CMK (cell line): ENCODE results near the gene TBCE.

Source experiments
- DNase-seq: peaks from one replicate; pipeline ENCODE4 v3.0.0-alpha.2; 2010; ENCODE audit warnings: low read depth

Gene TBCE, protein sequence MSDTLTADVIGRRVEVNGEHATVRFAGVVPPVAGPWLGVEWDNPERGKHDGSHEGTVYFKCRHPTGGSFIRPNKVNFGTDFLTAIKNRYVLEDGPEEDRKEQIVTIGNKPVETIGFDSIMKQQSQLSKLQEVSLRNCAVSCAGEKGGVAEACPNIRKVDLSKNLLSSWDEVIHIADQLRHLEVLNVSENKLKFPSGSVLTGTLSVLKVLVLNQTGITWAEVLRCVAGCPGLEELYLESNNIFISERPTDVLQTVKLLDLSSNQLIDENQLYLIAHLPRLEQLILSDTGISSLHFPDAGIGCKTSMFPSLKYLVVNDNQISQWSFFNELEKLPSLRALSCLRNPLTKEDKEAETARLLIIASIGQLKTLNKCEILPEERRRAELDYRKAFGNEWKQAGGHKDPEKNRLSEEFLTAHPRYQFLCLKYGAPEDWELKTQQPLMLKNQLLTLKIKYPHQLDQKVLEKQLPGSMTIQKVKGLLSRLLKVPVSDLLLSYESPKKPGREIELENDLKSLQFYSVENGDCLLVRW

DNA sequence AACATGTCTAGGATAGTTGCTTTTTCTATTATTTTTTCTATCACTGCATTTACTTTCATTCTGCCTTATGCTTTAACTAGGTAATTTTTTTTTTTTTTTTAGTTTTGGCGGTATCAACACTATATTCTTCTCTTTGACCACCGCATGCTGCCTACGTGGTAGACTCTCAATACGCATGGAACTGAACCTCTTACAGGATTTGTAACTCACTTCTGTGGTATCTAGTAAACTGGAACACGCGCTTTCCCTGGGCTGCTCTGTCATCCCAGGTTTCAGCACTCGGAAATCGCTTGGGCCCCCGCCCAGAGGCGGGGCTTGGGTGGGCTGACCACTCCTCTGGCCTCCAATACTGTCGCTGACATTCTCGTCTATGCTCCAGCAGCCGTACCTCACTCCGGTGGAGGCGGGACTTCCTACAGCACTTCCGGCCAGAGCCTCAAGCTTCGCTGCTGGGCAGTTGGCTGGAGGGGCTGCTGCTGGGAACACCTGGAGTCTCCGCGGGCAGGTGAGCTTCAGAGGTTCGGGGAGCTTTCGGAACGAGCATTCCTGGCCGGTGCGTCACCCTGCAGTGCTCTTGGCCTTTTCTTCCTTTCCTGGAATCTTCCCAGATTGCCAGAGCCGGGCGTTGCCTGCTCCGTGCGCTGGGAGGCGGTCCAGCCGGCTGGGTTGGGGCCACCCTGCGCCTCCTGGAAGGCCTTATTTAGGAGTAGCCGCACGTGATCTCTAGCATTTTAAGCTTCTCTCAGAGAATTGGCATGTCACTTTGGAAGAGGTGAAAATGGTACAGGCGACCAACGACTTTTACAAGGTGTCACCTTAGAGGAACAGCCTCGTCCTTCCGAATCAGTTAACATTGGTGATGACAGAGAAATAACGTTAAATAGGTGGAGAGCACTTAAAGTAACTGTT, at the start of gene TBCE:
Gene TBCE (plus strand): TSS at position 428 of the 909 bp plus-strand sequence. CDS start 12,623 bp downstream, outside the sequence.
- peak; percentile 94 for DNase-seq

DNA sequence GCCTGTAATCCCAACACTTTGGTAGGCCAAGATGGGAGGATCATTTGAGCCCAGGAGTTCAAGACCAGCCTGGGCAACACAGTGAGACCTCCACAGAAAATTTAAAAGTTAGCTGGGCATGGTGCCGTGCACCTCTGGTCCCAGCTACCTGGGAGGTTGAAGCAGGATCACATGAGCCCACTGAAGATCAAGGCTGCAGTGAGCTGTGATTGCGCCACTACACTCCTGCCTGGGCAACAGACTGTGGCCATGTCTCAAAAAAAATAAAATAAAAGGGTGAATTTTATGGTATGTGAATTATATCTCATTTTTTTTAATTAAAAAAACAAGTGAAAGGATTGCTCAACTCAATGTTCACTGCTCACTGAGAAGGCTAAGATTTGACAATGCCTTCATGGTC, 48.0 kb upstream of the TBCE start:
- no peak for DNase-seq

DNA sequence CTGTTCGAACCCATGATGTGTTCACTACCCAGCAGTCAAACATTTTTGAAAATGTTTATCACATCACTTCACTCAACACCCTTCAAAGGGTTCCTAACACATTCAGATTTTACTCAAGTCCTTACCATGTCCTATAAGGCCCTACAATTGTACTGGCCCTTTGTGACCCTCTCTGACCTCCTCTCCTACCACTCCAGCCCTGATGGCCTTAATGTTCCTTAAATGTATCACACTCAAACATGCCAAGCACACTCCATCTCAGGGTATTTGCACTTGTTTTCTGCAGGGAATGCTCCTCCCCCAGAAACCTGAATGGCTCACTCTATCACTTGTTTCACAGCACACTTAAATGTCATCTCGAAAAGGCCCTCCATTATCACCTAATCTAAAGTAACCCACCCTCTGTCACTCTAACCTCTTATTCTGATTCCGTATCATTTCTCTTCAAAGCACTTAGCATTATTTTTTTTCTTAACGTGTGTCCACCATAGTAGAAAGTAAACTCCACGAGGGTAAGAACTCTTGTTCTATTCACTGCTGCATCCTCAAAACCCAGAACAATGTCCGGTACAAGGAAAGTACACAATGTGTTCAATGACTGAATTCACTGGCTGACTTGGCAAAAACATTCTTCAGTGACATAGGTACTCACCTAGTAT, 46.6 kb upstream of the TBCE start:
- no peak for DNase-seq

DNA sequence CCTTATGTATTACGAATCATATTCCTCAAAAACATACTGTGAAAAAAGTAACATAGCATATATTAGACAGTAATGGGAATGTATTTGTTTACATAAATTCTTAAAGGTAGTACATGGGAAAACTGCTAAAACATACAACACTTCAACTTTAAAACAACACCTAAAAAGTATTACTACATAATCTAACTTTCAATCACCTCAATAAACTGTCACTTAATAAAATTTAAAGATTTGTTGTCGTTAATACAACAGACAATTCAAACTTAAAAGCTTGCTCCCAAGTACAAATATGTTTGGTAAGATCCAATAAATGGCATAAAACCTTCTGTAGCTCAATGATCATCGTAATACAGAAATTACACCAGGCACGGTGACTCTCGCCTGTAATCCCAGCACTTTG, 42.9 kb upstream of the TBCE start:
- no peak for DNase-seq

DNA sequence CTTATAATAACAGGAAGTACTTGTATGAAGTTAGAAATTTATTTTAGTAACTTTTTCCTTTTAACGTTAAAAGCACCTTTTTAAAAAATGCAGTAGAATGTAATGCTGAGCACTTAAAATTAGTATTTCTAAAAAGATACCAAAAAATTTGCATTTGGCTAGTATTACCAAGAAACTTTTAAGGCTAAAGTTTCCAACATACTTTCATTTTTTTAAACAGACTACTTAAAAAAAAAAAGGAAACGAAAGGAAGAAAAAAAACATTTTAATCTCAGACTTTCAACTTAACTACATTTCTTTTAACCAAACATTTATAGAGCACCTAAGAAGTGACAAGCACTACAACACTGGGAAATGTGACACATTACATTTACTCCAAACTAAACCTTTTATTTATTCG, 42.1 kb upstream of the TBCE start:
- no peak for DNase-seq

DNA sequence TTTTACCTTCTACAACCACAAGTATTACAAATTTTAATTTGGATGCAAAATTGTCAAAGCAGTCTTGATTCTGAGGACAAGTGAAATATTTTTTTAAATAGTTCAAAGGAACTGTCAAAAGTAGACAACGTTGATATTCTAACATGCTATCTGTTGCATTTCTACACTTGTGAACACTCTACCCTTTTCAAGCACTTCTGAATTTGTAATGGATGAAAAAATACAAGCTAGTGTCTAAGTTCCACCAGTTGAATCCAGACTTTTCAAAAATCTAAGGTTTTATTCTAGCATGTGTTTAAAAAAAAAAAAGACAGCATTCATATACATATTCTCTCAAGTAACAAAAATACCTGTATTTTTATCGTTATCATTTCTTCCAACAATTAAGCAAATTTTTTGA, 41.4 kb upstream of the TBCE start:
- DNase-seq: no peak

DNA sequence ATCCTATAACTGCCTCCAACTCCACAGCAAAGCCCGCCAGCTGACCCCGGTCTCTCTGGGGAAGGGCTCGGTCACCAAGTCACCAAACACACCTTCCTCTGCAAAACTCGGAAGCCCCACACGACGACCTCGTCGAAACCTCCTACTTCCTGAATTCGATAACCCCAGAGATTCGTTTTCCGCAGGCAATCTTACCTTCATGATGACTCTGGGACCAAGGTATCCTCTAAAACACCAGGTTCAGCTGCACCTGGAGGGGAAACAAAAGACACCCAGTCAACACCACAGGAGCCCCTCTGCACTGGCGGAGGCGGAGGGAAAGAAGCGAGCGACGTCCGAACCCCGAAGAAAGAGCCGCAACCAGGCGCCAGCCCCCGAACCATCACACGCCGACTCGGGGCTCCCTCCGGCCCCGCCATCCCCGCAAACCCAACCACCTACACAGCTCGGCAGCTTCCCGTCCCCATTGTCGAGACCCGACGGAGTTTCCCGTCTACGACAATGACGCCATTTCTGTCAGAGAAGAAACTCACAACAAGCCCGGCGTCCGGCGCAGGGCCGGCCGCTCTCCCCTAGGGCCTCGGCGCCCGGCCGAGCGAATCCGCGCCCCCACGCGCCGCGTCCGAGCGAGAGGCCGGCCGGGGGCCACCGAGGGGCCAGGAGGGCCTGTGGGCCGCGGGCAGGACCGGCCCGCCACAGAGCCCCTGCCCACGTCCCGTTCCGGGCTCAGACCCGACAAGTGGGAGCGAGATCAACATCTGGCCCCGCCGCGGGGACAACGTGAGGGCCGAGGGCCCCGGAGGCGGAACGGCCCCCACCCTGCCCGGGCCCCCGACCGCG, 40.3 kb upstream of the TBCE start:
- peak; percentile 39 for DNase-seq

DNA sequence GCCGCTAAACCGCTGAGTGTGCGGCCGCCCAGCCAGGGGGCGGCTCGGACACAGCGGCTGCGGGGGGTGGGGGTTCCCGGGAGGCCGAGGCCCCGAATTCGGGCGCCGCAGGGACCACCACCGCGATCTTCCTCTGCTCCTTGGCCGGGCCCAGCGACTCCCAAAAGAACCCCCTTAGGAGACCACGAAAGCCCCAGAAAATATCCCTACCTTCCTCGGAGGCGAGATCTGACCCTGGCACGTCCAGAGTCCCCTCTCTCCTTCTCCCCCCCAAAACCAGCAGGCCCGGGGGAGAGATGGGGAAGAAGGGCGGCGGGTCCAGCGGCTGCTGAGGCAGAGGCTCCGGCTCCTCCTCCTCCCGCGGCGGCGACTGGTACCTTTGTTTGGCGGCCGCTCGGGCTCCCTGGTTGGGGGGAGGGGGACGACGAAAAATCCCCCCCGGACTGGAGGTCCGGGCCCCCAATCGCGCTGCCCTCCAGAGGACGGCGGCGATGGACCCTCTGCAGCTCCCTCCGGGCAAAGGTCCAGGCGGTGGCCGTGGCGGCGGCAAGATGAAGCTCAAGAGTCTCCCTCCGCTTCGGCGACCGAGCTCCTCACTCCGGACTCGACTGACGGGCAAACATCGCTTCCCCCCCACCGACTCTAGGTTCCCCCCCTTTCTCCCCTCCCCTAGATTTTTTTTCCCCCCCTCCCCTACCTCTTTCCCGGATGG, 39.5 kb upstream of the TBCE start, which contains the start of gene ARID4B:
Gene ARID4B (minus strand): TSS at position 621 of the 712 bp plus-strand sequence. CDS start 1,260 bp downstream, outside the sequence.
- no peak for DNase-seq

DNA sequence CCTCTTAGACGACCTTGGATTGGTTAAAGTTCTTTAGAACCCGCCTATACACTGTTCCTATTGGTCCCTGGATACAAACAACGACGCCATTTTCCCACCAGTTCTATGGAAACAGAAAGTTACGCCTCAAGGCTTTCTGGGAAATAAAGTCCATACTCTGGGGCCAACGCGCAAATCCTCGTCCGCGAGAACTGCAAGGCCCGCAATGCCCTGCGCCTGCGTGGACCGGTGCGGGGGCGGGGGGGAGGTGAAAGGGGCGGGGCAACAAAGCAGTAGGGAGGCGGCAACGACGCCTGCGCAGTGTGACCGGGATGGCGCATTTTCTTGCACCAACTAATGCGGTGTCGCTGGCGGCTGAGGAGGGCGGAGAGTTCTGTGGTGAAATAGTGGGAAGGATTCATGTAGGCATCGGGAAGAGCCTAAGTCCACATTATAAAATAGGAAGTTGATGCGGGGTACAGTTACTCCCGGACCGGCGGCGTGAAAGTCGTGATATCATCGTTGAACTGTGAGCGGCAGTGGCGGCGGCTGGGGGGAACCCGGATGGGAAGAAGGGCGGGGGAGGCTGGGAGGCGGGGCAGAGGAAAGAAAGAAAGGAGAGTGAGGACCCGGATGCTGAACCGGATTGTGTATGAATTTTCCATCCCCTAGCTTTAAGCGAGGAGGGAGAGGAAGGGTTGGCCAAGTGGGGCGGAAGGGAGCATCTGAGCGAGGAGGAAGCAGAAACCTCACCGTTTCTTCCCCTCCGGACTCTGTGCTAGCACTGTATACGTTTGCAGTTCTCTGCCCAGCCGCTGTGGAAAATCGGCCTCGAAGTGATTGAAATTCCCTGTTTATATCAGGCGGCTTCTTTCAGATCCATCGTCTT, 38.7 kb upstream of the TBCE start, which contains the start of gene GGPS1:
Gene GGPS1 (plus strand): TSS at position 300 of the 868 bp plus-strand sequence. CDS start 6,695 bp downstream, outside the sequence.
- peak; percentile 100 for DNase-seq

DNA sequence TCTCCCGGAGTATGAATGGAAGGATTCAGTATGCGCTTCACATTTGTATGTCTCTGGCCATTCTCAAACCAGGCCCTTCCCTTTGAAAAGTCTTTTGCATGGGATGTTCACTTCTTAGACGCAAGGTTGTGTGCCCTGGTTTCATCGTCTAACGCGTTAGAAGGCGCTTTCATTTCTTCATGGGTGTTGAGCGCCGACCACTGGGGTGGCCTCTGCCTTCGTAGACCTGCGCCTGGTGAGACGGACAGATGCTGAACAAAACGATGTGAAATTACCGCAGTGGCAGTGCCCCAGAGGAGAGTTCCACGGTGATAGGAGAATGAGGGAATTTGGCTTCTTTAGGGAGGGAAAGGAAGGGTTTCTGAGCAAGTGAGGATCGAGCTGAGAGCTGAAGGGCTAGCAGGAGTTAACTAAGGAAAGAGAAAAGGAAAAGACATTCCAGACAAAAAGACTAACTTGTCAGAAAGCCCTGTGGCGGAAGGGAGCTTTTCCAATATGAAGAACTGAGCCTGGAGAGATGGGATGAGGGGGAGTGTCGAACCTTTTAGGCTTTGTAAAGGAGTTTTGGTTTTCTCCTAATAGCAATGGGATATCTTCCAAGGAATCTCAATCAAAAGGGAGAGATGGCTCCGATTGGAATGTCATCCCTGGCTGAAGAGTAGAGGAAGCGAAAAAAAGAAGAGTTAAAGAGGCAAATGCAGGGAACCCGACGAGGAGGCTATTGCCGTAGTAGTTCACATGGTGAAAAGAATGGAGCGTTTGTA, 37.9 kb upstream of the TBCE start:
- DNase-seq: no peak

DNA sequence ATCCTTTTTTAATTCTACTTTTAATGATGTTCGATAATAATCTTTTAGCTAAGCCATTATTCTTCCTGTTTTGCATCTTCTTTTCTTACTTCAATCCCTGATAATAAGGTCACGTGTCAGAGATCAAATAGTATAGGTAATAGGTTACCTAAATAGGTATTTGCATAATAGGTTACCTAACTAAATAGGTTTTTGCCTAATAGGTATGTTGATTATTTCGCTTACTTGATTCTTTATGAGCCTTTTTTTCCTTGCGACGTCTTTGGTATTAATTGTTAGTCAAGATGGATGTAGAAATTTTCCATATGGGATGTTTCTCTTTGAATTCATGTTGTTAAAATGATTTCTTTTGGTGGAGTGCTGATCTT, 36.3 kb upstream of the TBCE start:
- DNase-seq: no peak

DNA sequence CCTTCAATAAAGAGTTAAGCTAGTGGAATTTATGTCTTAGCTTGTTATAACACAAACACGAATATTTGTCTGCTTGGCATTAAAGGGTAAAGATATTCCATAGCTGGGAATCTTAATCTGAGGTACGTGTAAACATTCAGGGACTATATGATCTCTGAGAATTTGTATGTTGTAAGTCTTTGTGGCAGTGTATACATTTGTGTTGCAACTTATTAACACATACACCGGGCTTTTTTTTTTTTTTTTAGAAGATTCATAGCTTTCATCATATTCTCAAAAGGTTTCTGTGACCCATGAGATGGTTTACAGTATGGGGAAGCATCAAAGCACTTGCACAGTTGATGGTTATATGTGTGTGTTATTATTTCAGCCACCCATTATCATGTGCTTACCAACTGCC, 35.8 kb upstream of the TBCE start:
- DNase-seq: no peak

DNA sequence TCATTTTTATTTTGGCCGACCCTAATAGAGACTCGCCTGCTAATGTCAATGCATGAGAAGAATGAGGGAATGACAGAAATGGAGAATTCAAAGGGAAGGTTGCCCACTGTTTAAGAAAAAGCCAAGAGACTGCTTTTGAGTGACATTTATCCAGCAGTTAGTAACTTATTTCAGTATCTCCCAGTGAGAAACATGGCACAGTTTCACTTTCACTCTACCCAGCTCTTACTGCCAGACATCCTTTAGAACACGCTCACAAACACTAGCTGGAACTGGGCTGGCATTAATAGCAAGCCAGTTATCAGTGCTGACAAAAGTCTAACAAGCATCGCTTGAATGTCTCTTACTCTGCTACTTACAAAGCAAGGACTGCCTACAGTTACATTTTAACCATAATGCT, 30.3 kb upstream of the TBCE start:
- no peak for DNase-seq

DNA sequence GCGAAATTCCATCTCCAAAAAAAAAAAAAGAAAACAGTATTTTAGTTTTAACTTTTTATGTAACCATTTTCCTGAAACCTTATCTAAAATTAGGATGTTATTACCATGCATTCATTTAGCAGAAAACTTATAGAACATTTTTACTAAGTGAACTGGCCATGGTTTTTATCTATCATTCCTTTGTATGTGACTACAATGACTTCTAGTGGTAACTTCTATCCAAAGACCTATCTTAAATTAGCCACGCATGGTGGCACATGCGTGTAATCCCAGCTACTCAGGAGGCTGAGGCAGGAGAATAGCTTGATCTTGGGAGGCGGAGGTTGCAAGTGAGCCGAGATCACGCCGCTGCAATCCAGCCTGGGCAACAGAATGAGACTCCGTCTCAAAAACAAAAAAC, 27.5 kb upstream of the TBCE start:
- no peak for DNase-seq

DNA sequence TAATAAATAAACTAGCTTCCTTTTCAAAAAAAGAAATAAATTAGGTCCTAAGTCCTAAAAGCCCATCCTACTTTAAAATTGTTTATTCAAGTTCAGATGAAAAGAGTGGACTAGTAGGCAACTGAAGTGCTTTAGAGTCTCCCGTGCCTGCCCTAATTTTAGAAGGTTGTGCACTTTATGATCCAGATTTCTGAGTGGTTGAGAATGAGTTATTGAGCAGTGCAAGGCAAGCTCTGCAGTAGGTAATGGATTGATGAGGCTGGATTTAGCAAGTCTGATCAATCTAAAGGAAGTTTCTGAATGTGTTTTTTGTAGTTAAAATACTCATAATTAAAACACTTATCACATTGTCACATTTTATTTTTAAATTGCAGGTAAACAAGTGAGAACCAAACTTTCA, 25.9 kb upstream of the TBCE start:
- no peak for DNase-seq

DNA sequence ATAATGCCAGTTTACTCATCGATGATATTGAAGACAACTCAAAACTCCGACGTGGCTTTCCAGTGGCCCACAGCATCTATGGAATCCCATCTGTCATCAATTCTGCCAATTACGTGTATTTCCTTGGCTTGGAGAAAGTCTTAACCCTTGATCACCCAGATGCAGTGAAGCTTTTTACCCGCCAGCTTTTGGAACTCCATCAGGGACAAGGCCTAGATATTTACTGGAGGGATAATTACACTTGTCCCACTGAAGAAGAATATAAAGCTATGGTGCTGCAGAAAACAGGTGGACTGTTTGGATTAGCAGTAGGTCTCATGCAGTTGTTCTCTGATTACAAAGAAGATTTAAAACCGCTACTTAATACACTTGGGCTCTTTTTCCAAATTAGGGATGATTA, 25.2 kb upstream of the TBCE start:
- no peak for DNase-seq

DNA sequence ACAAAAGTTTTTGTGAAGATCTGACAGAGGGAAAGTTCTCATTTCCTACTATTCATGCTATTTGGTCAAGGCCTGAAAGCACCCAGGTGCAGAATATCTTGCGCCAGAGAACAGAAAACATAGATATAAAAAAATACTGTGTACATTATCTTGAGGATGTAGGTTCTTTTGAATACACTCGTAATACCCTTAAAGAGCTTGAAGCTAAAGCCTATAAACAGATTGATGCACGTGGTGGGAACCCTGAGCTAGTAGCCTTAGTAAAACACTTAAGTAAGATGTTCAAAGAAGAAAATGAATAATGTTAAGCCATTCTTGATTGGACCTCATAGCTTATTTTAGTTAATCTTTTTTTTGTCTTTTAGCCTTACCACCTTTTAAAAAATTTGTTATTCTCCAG, 24.8 kb upstream of the TBCE start:
- DNase-seq: no peak

DNA sequence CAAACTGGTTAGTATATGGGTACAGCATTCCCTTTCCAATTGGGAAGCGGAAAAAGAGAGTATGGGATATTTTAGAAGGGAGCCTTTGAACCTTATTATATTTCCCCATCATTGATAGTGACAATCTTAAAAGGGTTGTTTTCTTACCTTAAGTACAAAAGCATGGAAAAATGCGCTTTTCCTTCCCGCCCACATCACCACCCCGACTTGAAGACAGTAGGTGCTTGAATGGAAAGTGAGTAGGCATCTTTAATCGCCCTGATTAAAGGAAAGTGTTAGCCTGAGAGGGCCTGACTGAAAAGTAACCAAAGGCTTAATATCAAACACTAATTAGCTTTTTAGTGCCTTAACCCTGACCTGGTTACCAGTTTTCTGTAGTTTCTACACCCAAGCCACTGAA, 23.5 kb upstream of the TBCE start:
- DNase-seq: no peak

DNA sequence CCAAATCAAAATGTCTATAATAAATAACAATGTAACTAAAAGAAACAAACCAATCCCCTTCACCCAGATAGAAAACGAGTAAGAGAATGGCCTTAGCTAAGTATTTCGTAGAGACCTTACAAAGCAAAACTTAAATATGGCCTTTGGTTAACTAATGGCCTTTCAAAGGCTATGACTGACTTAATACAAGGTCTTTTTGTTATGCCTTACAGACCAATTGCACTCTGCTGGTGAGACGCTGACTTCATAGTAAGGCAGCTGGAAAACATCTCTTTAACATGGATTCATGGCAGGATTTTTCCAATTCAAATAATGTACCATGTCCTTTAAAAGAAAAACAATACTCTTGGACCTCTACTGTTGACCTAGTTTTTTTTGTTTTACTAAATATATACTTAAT, 15.8 kb upstream of the TBCE start:
- DNase-seq: no peak
